Measurements from ENCODE around the gene MTHFD2.

Gene MTHFD2

DNA sequence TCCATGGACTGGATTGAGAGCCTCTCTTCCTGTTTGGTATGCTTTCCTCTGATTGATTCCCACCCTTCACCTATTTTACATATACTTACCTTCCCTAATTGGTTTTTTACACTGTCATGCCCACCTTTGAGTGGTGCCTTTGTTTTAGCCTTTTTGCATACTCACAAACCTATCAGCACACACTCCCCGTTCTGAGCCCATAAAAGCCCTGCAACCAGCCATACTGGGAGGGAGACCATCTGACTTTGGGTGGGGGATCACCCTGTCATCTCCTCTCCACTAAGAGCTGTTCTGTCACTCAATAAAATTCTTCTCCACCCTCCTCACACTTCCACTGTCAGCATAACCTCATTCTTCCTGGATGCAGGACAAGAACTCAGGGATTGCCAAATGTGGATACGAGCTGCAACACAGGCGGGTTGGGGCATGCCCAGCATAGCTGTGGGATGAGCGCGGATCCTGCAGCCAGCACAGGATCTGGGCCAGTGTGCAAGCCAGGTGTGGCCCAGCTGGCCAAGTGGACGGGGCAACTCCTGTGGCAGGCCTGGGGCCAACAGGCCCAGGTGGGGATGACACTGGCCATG lies 10.3 kb upstream of the MTHFD2 start:
- WGBS, 2 donors (ENCODE audit: extremely low coverage in 2 of 2, insufficient read length in 2 of 2, insufficient replicate concordance in 1 of 2): no CpG with 5 or more reads among the region's 6 CpGs
- no peak for DNase-seq (ENCODE audit: low spot score)
- no peaks in the 10 kb centered on the region for H3K9me3 ChIP-seq (replicated peaks in 1 of 2; ENCODE audit: control insufficient read depth in 2 of 2, insufficient read depth in 1 of 2, low read depth in 1 of 2, low read length in 2 of 2)
- H3K18ac ChIP-seq (ENCODE audit: low read length): peak overlapping the region; percentile 67
- peak overlapping the region; percentile 10 for H2BK5ac ChIP-seq (ENCODE audit: low read length)
- H3K79me1 ChIP-seq (ENCODE audit: low read depth, low read length): no peaks in the 10 kb centered on the region
- no peak overlapping the region for H2BK120ac ChIP-seq (ENCODE audit: low read depth, low read length)
- H2BK12ac ChIP-seq (ENCODE audit: low read length): peak overlapping the region; percentile 95
- peak overlapping the region; percentile 27 for H3K9ac ChIP-seq (ENCODE audit: low read depth, low read length, poor library complexity)
- no peak overlapping the region for H2BK15ac ChIP-seq (ENCODE audit: low read length)
- peaks cover 0 to 3% (median 0%) of the 10 kb centered on the region in 3 experiments for H3K27me3 ChIP-seq (ENCODE audit: control insufficient read depth in 3 of 3, insufficient read depth in 3 of 3, low read depth in 1 of 3, low read length in 3 of 3)
- H3K23ac ChIP-seq (ENCODE audit: low read depth, low read length, poor library complexity): no peak overlapping the region
- no peak overlapping the region for H3K14ac ChIP-seq (ENCODE audit: low read length)
- no peak overlapping the region for H4K91ac ChIP-seq (ENCODE audit: low read depth, low read length, poor library complexity)
- peak overlapping the region in 1 of 2 donors; percentile 47 for H3K4me3 ChIP-seq (ENCODE audit: low read length in 2 of 2)
- H3K4me1 ChIP-seq (ENCODE audit: control insufficient read depth in 2 of 2, insufficient read depth in 1 of 2, low read depth in 1 of 2, low read length in 2 of 2): peaks cover 2 to 6% of the 10 kb centered on the region in 2 donors
- H3K4me2 ChIP-seq (ENCODE audit: insufficient read depth, low read length, poor library complexity, severe bottlenecking): no peak overlapping the region
- no peak overlapping the region for H4K8ac ChIP-seq (ENCODE audit: low read depth, low read length)
- H3K27ac ChIP-seq (replicated peaks; ENCODE audit: low read length): peak overlapping the region; percentile 14
- H3K36me3 ChIP-seq (replicated peaks in 1 of 2; ENCODE audit: control insufficient read depth in 2 of 2, insufficient read depth in 2 of 2, low read length in 2 of 2): no peaks in the 10 kb centered on the region
- no peak overlapping the region for H2AFZ ChIP-seq (ENCODE audit: low read length)
- H3K4ac ChIP-seq (ENCODE audit: low read length): no peak overlapping the region
- no peak overlapping the region for H2AK5ac ChIP-seq (ENCODE audit: low read depth, low read length)

DNA sequence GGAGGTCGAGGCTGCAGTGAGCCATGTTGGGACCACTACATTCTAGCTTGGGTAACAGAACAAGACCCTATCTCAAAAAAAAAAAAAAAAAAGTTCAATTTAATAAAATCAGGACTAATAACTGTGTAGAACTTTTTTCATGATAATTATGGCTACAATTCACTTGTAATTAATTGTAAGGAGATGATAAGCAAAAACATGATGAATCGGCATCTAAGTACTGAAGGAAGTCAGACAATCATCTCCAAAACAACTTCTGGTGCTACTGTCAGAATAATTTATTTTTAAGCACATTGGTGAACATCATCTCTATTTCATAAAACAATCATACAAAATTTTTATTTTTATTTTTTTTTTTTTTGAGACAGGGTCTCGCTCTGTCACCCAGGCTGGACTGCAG lies 9.7 kb upstream of the MTHFD2 start:
- H2BK15ac ChIP-seq (ENCODE audit: low read length): no peak overlapping the region
- no peaks in the 10 kb centered on the region for H3K9me3 ChIP-seq (replicated peaks in 1 of 2; ENCODE audit: control insufficient read depth in 2 of 2, insufficient read depth in 1 of 2, low read depth in 1 of 2, low read length in 2 of 2)
- no peak overlapping the region for H3K4ac ChIP-seq (ENCODE audit: low read length)
- no peak overlapping the region for H3K14ac ChIP-seq (ENCODE audit: low read length)
- H4K91ac ChIP-seq (ENCODE audit: low read depth, low read length, poor library complexity): no peak overlapping the region
- no peak for DNase-seq (ENCODE audit: low spot score)
- H2AFZ ChIP-seq (ENCODE audit: low read length): no peak overlapping the region
- no peak overlapping the region for H2BK120ac ChIP-seq (ENCODE audit: low read depth, low read length)
- no peaks in the 10 kb centered on the region for H3K79me1 ChIP-seq (ENCODE audit: low read depth, low read length)
- no peak overlapping the region for H2BK12ac ChIP-seq (ENCODE audit: low read length)
- H2BK5ac ChIP-seq (ENCODE audit: low read length): peak overlapping the region; percentile 10
- no peak overlapping the region for H3K4me2 ChIP-seq (ENCODE audit: insufficient read depth, low read length, poor library complexity, severe bottlenecking)
- no peak overlapping the region for H2AK5ac ChIP-seq (ENCODE audit: low read depth, low read length)
- peaks cover 2 to 6% of the 10 kb centered on the region in 2 donors for H3K4me1 ChIP-seq (ENCODE audit: control insufficient read depth in 2 of 2, insufficient read depth in 1 of 2, low read depth in 1 of 2, low read length in 2 of 2)
- no peak overlapping the region for H3K9ac ChIP-seq (ENCODE audit: low read depth, low read length, poor library complexity)
- no peaks in the 10 kb centered on the region for H3K36me3 ChIP-seq (replicated peaks in 1 of 2; ENCODE audit: control insufficient read depth in 2 of 2, insufficient read depth in 2 of 2, low read length in 2 of 2)
- H3K18ac ChIP-seq (ENCODE audit: low read length): no peak overlapping the region
- WGBS, 2 donors (ENCODE audit: extremely low coverage in 2 of 2, insufficient read length in 2 of 2, insufficient replicate concordance in 1 of 2): no CpG with 5 or more reads among the region's 3 CpGs
- no peak overlapping the region for H4K8ac ChIP-seq (ENCODE audit: low read depth, low read length)
- H3K4me3 ChIP-seq (ENCODE audit: low read length in 2 of 2): no peak overlapping the region
- no peak overlapping the region for H3K27ac ChIP-seq (replicated peaks; ENCODE audit: low read length)
- H3K23ac ChIP-seq (ENCODE audit: low read depth, low read length, poor library complexity): no peak overlapping the region
- H3K27me3 ChIP-seq (ENCODE audit: control insufficient read depth in 3 of 3, insufficient read depth in 3 of 3, low read depth in 1 of 3, low read length in 3 of 3): peaks cover 0 to 3% (median 0%) of the 10 kb centered on the region in 3 experiments

DNA sequence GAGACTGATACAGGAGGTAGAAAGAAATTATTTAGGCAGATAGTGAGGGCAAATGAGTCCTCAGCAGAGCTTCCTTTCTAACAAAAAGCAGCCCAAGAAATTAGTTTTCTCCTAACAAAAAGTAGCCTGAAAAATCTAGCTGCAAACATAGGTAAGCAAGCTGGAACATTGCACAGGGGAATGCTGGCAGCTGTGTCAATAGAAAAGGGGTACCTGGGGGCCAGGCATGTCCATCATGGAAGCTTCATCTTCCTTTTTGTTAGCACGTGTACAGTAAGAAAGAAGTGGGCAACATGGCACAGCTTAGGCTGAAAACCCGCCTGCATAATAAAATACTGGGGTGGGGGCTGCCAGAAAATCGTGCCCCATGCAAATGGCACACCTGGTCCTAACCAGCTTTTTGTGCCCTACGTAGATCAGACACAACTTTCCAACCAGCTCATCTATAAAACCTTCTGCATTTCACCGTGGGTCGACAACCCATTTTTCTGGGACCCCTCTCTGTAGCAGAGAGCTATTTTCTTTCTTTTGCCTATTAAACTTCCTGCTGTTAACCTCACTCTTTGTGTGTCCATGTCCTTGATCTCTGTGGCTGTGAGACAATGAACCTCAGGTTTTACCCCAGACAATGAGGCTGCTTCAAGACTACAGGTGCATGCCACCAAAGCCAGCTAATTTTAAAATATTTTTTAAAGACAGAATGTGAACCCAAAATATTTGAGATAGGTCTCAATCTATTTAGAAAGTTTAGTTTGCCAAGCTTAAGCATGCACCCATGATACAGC lies 6.6 kb upstream of the MTHFD2 start:
- Histone ChIP-seq H3K4ac (ENCODE audit: low read length) (no peak overlapping the region), H3K4me3 (ENCODE audit: low read length in 2 of 2) (no peak overlapping the region), H2BK120ac (ENCODE audit: low read depth, low read length) (no peak overlapping the region), H3K79me1 (ENCODE audit: low read depth, low read length) (no peaks in the 10 kb centered on the region), H2AK5ac (ENCODE audit: low read depth, low read length) (no peak overlapping the region), H3K27ac (replicated peaks; ENCODE audit: low read length) (no peak overlapping the region), H3K9me3 (replicated peaks in 1 of 2; ENCODE audit: control insufficient read depth in 2 of 2, insufficient read depth in 1 of 2, low read depth in 1 of 2, low read length in 2 of 2) (no peaks in the 10 kb centered on the region), H2BK5ac (ENCODE audit: low read length) (no peak overlapping the region), H3K18ac (ENCODE audit: low read length) (no peak overlapping the region), H4K91ac (ENCODE audit: low read depth, low read length, poor library complexity) (no peak overlapping the region), H3K36me3 (replicated peaks in 1 of 2; ENCODE audit: control insufficient read depth in 2 of 2, insufficient read depth in 2 of 2, low read length in 2 of 2) (no peaks in the 10 kb centered on the region), H2BK12ac (ENCODE audit: low read length) (no peak overlapping the region), H3K4me1 (ENCODE audit: control insufficient read depth in 2 of 2, insufficient read depth in 1 of 2, low read depth in 1 of 2, low read length in 2 of 2) (peaks cover 2 to 6% of the 10 kb centered on the region in 2 donors), H3K9ac (ENCODE audit: low read depth, low read length, poor library complexity) (no peak overlapping the region), H4K8ac (ENCODE audit: low read depth, low read length) (no peak overlapping the region), H3K14ac (ENCODE audit: low read length) (no peak overlapping the region), H3K27me3 (ENCODE audit: control insufficient read depth in 3 of 3, insufficient read depth in 3 of 3, low read depth in 1 of 3, low read length in 3 of 3) (peaks cover 0 to 6% (median 0%) of the 10 kb centered on the region in 3 experiments), H2AFZ (ENCODE audit: low read length) (no peak overlapping the region), H2BK15ac (ENCODE audit: low read length) (no peak overlapping the region), H3K23ac (ENCODE audit: low read depth, low read length, poor library complexity) (no peak overlapping the region), H3K4me2 (ENCODE audit: insufficient read depth, low read length, poor library complexity, severe bottlenecking) (no peak overlapping the region)
- DNase-seq (ENCODE audit: low spot score): no peak
- WGBS, 2 donors (ENCODE audit: extremely low coverage in 2 of 2, insufficient read length in 2 of 2, insufficient replicate concordance in 1 of 2): no CpG with 5 or more reads among the region's 6 CpGs

DNA sequence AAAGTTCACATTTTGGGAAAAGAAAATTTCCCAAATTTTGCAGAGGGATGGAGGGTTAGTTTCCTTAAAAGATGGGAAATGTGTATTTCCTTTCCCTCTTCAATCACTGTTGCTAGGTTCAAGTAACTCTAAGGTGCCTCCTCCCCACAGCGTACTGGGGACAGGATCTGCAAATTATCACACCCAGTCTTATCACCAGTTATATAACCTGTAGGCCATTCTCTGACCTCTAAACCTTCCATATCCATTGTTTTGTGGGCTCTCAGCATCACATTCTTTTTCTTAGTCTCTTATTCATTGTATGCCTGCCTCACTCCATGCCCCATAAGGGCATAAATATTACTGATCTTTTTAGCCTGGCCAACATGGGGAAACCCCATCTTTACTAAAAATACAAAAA lies 3.6 kb upstream of the MTHFD2 start:
- Histone ChIP-seq H3K27ac (replicated peaks; ENCODE audit: low read length) (no peak overlapping the region), H2BK120ac (ENCODE audit: low read depth, low read length) (no peak overlapping the region), H3K4ac (ENCODE audit: low read length) (no peak overlapping the region), H3K4me1 (ENCODE audit: control insufficient read depth in 2 of 2, insufficient read depth in 1 of 2, low read depth in 1 of 2, low read length in 2 of 2) (peaks cover 2 to 6% of the 10 kb centered on the region in 2 donors), H3K36me3 (replicated peaks in 1 of 2; ENCODE audit: control insufficient read depth in 2 of 2, insufficient read depth in 2 of 2, low read length in 2 of 2) (no peaks in the 10 kb centered on the region), H4K8ac (ENCODE audit: low read depth, low read length) (no peak overlapping the region), H3K4me3 (ENCODE audit: low read length in 2 of 2) (no peak overlapping the region), H3K9me3 (replicated peaks in 1 of 2; ENCODE audit: control insufficient read depth in 2 of 2, insufficient read depth in 1 of 2, low read depth in 1 of 2, low read length in 2 of 2) (no peaks in the 10 kb centered on the region), H2BK5ac (ENCODE audit: low read length) (no peak overlapping the region), H3K14ac (ENCODE audit: low read length) (no peak overlapping the region), H3K9ac (ENCODE audit: low read depth, low read length, poor library complexity) (no peak overlapping the region), H2BK12ac (ENCODE audit: low read length) (no peak overlapping the region), H2AFZ (ENCODE audit: low read length) (no peak overlapping the region), H2AK5ac (ENCODE audit: low read depth, low read length) (no peak overlapping the region), H4K91ac (ENCODE audit: low read depth, low read length, poor library complexity) (no peak overlapping the region), H3K18ac (ENCODE audit: low read length) (no peak overlapping the region), H2BK15ac (ENCODE audit: low read length) (no peak overlapping the region), H3K23ac (ENCODE audit: low read depth, low read length, poor library complexity) (no peak overlapping the region), H3K79me1 (ENCODE audit: low read depth, low read length) (no peaks in the 10 kb centered on the region), H3K4me2 (ENCODE audit: insufficient read depth, low read length, poor library complexity, severe bottlenecking) (no peak overlapping the region), H3K27me3 (ENCODE audit: control insufficient read depth in 3 of 3, insufficient read depth in 3 of 3, low read depth in 1 of 3, low read length in 3 of 3) (peaks cover 0 to 3% (median 0%) of the 10 kb centered on the region in 3 experiments)
- no peak for DNase-seq (ENCODE audit: low spot score)
- WGBS, 2 donors (ENCODE audit: extremely low coverage in 2 of 2, insufficient read length in 2 of 2, insufficient replicate concordance in 1 of 2): no CpG with 5 or more reads among the region's 1 CpG
